Activated T-cell treated with anti-CD3 and anti-CD28 coated beads for 24 hours (primary cell): ENCODE measurements around the gene FGD3.
"Not testable (repeated sequence)": the region's sequence is repeated elsewhere in the genome, so short reads cannot be mapped to it uniquely, and the experiment has no call there.

Experiments
- DNase-seq: peaks from one replicate; pipeline ENCODE4 v3.0.0-alpha.2; 2020; ENCODE audit warnings: low read depth

FGD3 gene

GRCh38 chr9:92974761-92975755 is 27.7 kb downstream of the FGD3 start:
- DNase-seq = no peak

GRCh38 chr9:92976431-92976830 is 29.1 kb downstream of the FGD3 start:
- DNase-seq = no peak

DNA sequence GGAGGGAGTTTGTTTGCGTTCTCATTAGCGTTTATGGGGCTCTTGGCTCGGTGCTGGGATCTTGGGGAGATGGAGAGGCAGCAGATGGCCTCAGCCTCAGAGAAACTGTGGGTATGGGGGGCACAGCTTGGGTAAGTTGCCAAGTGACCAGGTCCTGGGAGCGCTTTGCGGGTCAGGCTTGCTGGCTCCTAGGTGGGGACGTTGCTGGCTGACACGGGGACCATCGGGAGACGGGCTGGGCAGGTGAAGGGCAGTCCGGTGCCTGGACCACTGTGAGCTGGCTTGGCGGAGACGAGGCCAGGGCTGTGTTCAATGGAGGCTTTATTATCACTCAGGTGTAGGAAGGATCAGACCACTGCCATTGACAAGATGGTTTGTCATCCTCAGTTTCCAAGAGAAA is 30.0 kb downstream of the FGD3 start:
- DNase-seq = no peak

DNA sequence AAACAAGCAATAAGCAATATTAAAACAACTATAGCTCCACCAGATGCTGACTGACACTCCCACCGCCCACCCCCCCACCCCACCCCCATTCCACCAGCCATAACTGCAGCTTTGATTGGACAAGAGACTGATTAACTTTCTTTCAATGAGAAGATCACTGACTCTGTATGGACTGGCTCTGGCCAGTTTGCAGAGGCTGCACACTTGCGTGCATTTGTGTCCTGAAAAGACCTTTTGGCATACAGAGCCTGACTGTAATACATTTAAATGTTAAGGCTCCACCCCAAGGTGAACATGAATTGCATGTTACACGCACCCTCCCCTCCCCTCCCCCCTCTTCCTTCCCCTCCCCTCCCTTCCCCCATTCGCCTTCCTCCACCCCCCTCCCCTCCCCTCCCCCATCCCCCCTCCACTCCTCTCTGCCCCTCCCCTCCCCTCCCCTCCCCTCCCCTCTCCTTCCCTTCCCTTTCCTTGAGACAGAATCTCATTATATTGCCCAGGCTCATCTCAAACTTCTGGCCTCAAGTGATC is 31.1 kb downstream of the FGD3 start:
- no peak for DNase-seq

DNA sequence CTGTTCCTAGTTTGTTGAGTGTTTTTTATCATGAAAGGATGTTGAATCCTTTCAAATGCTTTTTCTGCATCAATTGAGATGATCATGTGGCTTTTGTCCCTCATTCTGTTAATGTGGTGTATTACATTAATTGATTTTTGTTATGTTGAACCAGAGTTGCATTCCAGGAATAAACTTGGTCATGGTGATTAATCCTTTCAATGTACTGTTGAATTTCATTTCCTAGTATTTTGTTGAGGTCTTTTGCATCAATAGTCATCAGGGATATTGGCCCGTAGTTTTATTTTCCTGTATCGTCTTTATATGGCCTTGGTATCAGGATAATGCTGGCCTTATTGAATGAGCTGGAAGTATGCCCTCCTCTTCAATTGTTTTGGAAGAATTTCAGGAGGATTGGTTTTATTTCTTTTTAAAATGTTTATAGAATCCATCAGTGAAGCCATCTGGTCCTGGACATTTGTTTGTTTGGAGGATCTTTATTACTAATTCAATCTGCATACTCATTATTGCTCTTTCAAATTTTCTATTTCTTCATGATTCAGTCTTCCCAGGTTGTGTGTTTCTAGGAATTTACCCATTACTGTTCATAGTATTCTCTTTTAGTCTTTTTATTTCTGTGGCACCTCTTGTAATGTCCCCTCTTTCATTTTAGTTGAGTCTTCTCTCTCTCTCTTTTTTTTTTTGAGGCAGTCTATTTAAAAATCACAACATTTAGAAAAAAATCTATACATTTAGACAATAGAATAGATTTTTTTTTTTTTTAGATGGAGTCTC is 32.1 kb downstream of the FGD3 start:
- DNase-seq = no peak

GRCh38 chr9:92980085-92980745 is 32.9 kb downstream of the FGD3 start:
- DNase-seq = no peak

DNA sequence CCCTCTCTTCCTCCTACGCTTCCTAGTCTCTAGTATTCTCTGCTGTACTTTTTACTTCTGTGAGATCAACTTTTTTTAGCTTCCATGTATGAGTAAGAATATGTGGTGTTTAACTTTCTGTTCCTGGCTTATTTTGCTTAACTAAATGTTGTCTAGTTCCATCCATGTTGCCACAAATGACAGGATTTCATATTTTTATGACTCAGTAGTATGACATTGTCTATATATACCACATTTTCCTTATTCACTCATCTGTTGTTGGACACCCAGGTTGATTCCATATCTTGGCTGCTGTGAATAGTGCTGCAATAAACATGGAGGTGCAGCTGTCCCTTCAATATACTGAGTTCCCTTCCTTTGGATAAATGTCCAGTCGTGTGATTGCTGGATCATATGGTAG is 34.8 kb downstream of the FGD3 start:
- no peak for DNase-seq

GRCh38 chr9:92983984-92984589 is 36.8 kb downstream of the FGD3 start:
- no peak for DNase-seq

DNA sequence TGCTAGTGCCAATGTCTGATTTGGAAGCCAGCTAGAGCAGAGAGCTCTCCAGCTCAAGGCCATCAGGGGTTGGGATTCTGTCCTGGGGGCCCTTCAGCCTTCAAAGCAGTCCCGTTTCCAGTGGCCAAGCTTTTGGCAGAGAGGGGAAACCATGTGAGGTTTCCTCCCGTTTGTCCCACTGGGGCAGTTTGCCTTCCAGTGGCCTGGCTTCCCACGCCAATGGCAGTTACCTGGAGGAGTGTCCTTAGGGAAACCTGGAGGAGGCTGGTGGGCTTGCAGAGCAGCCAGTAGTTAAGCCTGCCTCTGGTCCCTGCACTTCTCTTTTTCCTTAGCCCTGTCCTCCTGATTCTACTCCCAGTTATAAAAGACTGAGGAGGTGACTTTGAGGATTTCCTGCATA is 37.7 kb downstream of the FGD3 start:
- no peak for DNase-seq

GRCh38 chr9:92986176-92987119 is 39.1 kb downstream of the FGD3 start:
- peak; percentile 47 for DNase-seq

DNA sequence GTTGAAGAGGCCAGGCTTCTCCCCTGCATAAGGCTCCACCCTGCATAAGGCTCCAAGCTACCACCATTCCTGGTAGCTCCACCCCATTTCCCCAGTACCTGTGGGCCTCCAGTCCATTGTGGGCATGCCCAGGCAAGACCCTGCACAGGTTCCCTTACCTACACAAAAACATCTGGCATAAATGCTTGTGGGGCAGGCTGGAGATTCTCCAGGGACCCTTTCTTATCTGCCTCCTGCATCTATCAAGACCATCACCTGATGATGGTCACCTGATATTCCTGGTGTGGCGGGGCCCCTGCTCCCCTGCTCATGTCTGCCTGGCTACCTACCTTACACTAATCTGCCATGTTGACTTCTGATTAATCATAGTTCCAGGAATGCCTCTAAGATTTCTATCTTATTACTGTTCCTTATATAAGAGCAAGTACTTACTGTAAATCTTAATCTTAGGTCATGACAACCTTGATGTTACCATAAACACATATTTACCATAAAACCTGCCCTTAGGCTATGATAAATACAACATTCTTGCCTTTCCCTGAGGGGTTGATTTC is 41.0 kb downstream of the FGD3 start:
- no peak for DNase-seq

DNA sequence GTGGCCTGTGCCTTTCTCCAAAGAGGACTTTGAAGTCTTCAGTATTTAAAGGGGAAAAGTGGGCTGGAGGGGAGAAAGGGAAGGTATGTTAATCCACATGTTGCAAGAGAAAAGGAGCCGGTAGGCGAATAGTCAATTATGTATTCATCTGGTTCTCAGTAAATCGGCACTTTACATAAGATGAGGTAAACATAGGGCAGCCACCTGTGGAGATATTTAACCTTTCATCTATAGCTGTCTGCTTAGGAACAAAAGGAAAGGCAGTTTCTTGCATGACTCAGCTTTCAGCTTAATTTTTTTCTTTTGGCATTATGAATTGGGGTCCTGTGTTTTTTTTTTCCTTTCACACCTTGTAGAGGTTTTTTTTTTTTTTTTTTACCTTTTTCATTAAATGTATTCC is 42.2 kb downstream of the FGD3 start:
- no peak for DNase-seq

DNA sequence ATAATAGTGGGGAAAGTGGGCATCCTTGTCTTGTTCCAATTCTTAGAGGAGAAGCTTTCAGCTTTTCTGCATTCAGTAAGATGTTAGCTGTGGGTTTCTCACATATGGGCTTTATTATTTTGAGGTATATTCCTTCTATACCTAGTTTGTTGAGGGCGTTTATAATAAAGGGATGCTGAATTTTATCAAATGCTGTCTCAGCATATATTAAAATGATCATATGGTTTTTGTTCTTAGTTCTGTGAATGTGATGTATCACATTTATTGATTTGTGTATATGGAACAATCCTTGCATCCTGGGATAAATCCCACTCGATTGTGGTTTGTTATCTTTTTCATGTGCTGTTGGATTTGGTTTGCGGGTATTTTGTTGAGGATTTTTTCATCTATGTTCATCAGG is 43.1 kb downstream of the FGD3 start:
- DNase-seq = no peak

DNA sequence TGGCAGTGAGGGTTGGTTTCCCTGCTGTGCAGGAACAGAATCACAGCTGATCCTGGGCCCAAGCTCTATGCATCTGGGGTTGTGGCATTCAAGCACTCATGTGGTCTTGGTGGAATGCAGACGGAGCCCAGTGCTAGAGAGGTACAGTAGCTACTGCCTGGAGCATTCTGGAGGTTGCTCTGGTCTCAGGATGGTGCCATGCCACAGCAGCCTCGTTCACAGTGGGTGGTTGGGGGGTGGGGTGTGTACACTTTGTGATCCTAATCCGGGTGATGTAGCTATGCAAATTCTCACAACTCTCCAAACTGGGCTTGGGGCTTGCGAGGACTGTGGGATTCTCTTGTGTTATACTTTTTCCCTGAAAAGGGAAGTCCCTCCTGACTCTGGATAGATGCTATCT is 45.2 kb downstream of the FGD3 start:
- no peak for DNase-seq

GRCh38 chr9:92998871-92999270 is 51.5 kb downstream of the FGD3 start:
- DNase-seq = not testable (repeated sequence)

DNA sequence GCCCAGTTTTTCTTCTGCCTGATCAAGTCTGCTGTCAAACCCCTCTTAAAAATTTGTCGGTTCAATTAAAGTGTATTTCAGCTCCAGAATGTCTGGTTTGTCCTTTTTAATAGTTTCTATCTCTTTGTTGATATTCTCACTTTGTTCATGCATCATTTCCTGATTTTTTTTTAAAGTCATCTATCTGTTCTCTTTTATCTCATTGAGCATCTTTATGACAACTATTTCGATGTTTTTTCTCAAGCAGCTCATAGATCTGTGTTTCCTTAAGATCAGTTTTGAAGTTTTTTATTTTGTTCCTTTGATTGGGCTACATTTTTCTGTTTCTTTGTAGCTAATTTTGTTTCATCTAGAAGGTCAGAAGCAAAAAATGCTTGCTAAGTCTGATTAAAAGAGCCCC is 53.7 kb downstream of the FGD3 start:
- DNase-seq = no peak

DNA sequence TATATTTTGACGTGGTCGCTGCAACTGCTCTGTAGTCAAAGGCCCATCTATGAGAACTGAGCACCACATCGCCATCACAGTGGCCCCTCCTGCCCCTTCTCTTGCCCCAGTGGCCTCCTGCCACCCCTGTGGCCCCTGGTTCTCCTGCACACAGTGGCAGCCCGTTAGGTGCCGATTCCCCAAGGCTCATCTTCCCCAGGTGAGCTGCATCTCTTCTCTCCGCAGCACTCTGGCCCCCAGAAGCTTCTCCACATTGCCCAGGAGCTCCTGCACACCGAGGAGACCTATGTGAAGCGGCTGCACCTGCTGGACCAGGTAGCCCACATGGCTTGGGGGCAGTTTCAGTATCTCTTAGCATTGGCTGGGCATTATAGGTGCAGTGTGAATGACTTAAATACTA is 55.4 kb downstream of the FGD3 start:
- DNase-seq = no peak

DNA sequence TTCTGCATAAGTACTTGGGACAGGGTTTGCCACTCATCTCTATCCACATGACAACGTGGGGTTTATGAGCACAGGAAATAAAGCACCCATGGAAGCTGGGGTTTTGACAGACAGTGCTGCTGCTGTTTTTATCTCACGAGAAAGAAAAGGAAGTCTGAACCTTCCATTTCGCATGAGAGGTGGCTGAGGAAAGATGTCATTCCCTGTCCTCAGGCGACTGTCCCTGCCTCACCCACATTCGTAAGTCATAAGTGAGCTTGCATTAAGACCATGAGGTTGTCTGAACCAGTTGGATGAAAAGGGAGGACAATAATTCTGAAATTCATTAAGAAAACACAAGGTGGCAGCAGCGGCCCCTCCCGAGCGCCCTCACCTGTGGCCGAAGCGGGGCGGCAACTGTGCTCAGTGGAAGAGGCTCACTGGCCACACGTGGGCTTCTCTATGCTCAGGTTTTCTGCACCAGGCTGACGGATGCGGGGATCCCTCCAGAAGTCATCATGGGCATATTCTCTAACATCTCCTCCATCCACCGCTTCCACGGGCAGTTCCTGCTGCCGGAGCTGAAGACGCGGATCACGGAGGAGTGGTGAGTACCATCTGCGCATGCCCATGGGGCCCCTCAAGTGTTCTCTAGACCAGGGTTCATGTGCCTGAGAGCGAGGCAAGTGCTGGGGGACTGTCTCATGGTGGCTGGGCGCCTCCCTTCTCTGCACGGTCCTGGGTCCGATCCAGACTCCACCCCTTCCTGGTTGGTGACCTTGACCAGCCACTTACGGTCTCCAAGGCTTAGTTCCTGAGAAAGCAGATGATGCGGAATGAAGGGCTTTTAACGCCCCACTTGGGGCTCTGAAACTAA is 56.5 kb downstream of the FGD3 start:
- peak; percentile 58 for DNase-seq

DNA sequence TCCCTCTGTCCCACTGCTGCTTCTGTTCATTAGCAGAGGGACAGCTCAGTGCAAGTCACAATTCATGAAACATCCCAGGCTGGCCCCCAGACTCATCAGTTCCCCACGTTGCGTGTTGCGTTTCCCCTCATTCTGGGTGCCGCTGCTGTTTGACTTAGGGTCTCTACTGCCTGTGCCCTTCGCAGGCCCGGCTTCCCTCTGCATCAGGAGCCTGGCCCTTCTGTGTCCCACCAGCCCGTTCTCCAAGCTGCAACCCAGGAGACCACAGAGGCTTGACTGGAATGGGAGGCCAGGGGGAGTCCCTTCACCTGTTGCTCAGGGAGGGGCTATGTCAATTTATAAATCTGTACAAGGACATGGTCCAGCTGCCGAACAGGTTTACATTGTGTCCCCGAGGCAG is 57.2 kb downstream of the FGD3 start:
- DNase-seq = no peak

- no peak for DNase-seq
These were observed 58.6 kb downstream of the FGD3 start for GRCh38 chr9:93005876-93006275.
